ENCODE data around the gene RORC. TPM values are rescaled to one million over a fixed set of nuclear protein-coding genes. Genes with fewer than 3 reads are reported as not detected.

RORC gene
- total and polyA plus RNA-seq, 2 of the 8 experiments (the other 6 are each of a cell fraction or from before 2014, with no cell fraction given) = 0.44 to 0.54 TPM

- TF ChIP-seq CREB1 (IDR thresholded peaks at IDR 0.05) (peak; percentile 17; the same call in 1 of the 2 replicates), MAX (IDR thresholded peaks at IDR 0.05) (peak; percentile 97), EP300 (IDR thresholded peaks at IDR 0.05; ENCODE audit: borderline replicate concordance in 1 of 2, low read depth in 2 of 2, low read length in 2 of 2) (peak in 1 of 2 experiments; percentile 7; a peak in 1 of 3 replicates), CHD2 (IDR thresholded peaks at IDR 0.05; ENCODE audit: low read length) (peak; percentile 91), BACH1 (IDR thresholded peaks at IDR 0.05; ENCODE audit: low read length) (peak; percentile 55; the same call in 1 of the 2 replicates), EGR1 (IDR thresholded peaks at IDR 0.05; ENCODE audit: borderline replicate concordance, low read depth, low read length) (peak; percentile 87; the same call in 1 of the 2 replicates), YY1 (IDR thresholded peaks at IDR 0.05; ENCODE audit: low read depth, low read length) (0 out of 2 replicates have a peak, but pooled peaks have one; percentile 16)
These were observed 41.3 kb downstream of the RORC start, which contains the start of gene TDRKH (continued) for GRCh38 chr1:151790071-151790939.

Data from H1 (cell line).